VCaP (cell line): ENCODE measurements around the gene GRIA3.

Source experiments
- H3K27ac ChIP-seq: fragments of 450-650 bp; 2 replicates; pipeline ENCODE4 v1.5.1; 2017
- CTCF ChIP-seq: fragments of 450-650 bp; conservative IDR thresholded peaks from 2 replicates; pipeline ENCODE4 v1.5.1; 2017; ENCODE audit warnings: mild to moderate bottlenecking, moderate library complexity

Gene GRIA3

GRCh38 chrX:123190096-123190495 is 6.0 kb downstream of the GRIA3 start:
- no peak for TF ChIP-seq CTCF

GRCh38 chrX:123193101-123193500 is 9.0 kb downstream of the GRIA3 start:
- TF ChIP-seq CTCF, result no peak
- H3K27ac ChIP-seq, result no peak overlapping the region

More at GRCh38 chrX:123190096-123190495, 6.0 kb downstream of the GRIA3 start:
- H3K27ac ChIP-seq, result no peak overlapping the region

- TF ChIP-seq CTCF, result no peak
- no peak overlapping the region for H3K27ac ChIP-seq
Measured at GRCh38 chrX:123199338-123199737, 15.3 kb downstream of the GRIA3 start.

- TF ChIP-seq CTCF, result no peak
- H3K27ac ChIP-seq, result no peak overlapping the region
Measured at GRCh38 chrX:123201720-123202119, 17.6 kb downstream of the GRIA3 start.

- H3K27ac ChIP-seq, result no peak overlapping the region
- TF ChIP-seq CTCF, result no peak
Measured at GRCh38 chrX:123202523-123202922, 18.4 kb downstream of the GRIA3 start.

- no peak overlapping the region for H3K27ac ChIP-seq
- no peak for TF ChIP-seq CTCF
Measured at GRCh38 chrX:123203772-123204171, 19.7 kb downstream of the GRIA3 start.

- no peak for TF ChIP-seq CTCF
Measured at GRCh38 chrX:123206176-123206575, 22.1 kb downstream of the GRIA3 start.

GRCh38 chrX:123210252-123210651 is 26.2 kb downstream of the GRIA3 start:
- H3K27ac ChIP-seq, result no peak overlapping the region
- TF ChIP-seq CTCF, result no peak

More at GRCh38 chrX:123206176-123206575, 22.1 kb downstream of the GRIA3 start:
- no peak overlapping the region for H3K27ac ChIP-seq
